GM12878 (cell line): Measurements from ENCODE around the gene CNOT2. TPM values are rescaled to one million over a fixed set of nuclear protein-coding genes. Genes with fewer than 3 reads are reported as not detected.
A peak's percentile ranks its signal among the peaks of the same experiment; 100 is the strongest.

ENCODE experiments used
- BHLHE40 ChIP-seq, 2 experiments: fragments of 450-650 bp in 1 of 2; IDR thresholded peaks; 2 replicates each; pipeline ENCODE4 v1.6.1; 2011 to 2017; ENCODE audit warnings: low read depth in 2 of 2, borderline replicate concordance in 1 of 2, improper control_type of control experiment in 1 of 2, low read length in 1 of 2, mild to moderate bottlenecking in 1 of 2
- CBX3 ChIP-seq: fragments of 200-600 bp; sonication (generic); IDR thresholded peaks from 2 replicates; pipeline ENCODE4 v1.6.1; 2016; ENCODE audit warnings: low read depth, borderline replicate concordance
- CBX5 ChIP-seq: sonication (generic); IDR thresholded peaks from 2 replicates; pipeline ENCODE4 v1.6.1; 2016; ENCODE audit warnings: low read depth, moderate library complexity, mild to moderate bottlenecking, inconsistent platforms
- E4F1 ChIP-seq: fragments of 450-650 bp; IDR thresholded peaks from 2 replicates; pipeline ENCODE4 v1.6.1; 2018; ENCODE audit warnings: borderline replicate concordance, mild to moderate bottlenecking; ENCODE audit not compliant: partially characterized antibody
- ESRRA ChIP-seq: IDR thresholded peaks from 2 replicates; pipeline ENCODE4 v1.6.1; 2012; ENCODE audit warnings: mild to moderate bottlenecking, low read length, improper control_type of control experiment
- GATAD2B ChIP-seq: fragments of 450-650 bp; conservative IDR thresholded peaks from 2 replicates; pipeline ENCODE4 v1.6.1; 2017; ENCODE audit warnings: low read depth, mild to moderate bottlenecking, moderate library complexity
- HDGF ChIP-seq: fragments of 450-650 bp; IDR thresholded peaks from 2 replicates; pipeline ENCODE4 v1.6.1; 2016; ENCODE audit warnings: antibody characterized with exemption
- KAT2A ChIP-seq: conservative IDR thresholded peaks from 2 replicates; pipeline ENCODE4 v1.6.1; 2011; ENCODE audit warnings: low read depth, low read length; ENCODE audit not compliant: control insufficient read depth
- LARP7 ChIP-seq: fragments of 450-650 bp; IDR thresholded peaks from 2 replicates; pipeline ENCODE4 v1.6.1; 2017; ENCODE audit warnings: mild to moderate bottlenecking
- MTA3 ChIP-seq: IDR thresholded peaks from 2 replicates; pipeline ENCODE4 v1.6.1; 2012; ENCODE audit warnings: low read length, inconsistent platforms, borderline replicate concordance
- POLR2AphosphoS5 ChIP-seq: IDR thresholded peaks from 2 replicates; pipeline ENCODE4 v1.6.1; 2011; ENCODE audit warnings: mild to moderate bottlenecking, low read length, inconsistent platforms
- REST ChIP-seq: IDR thresholded peaks from 2 replicates; pipeline ENCODE4 v1.6.1; 2012; ENCODE audit warnings: mild to moderate bottlenecking, low read depth, low read length
- RUNX3 ChIP-seq: IDR thresholded peaks from 2 replicates; pipeline ENCODE4 v1.6.1; 2012; ENCODE audit warnings: low read length, inconsistent platforms
- SKIL ChIP-seq: fragments of 450-650 bp; IDR thresholded peaks from 2 replicates; pipeline ENCODE4 v1.6.1; 2017; ENCODE audit warnings: mild to moderate bottlenecking, low read depth, inconsistent platforms; ENCODE audit not compliant: poor library complexity, severe bottlenecking
- SMC3 ChIP-seq: IDR thresholded peaks from 2 replicates; pipeline ENCODE4 v1.6.1; 2011; ENCODE audit warnings: low read length, improper control_type of control experiment, borderline replicate concordance
- ZBTB33 ChIP-seq: fragments of 450-650 bp; IDR thresholded peaks from 2 replicates; pipeline ENCODE4 v1.6.1; 2017; ENCODE audit warnings: mild to moderate bottlenecking
- polyA plus RNA-seq, 11 experiments: library from polyadenylated mRNA; depleted of rRNA in 4 of 11; unstranded in 6 of 11; stranded (reverse) in 5 of 11; fragments of >200 nt; fragmentation: Nextera tagmentation in 4 of 11; fragmentation: Illumina TruSeq in 1 of 11; extraction: Ambion mirVana in 4 of 11; extraction: Trizol in 1 of 11; gene quantifications; 1 replicate in 1 of 11; 2 replicates in 10 of 11; pipeline versions ENCODE4 v1.2.1 to v1.2.3, GENCODE V29; 2011 to 2016; ENCODE audit warnings: inconsistent platforms in 2 of 11, missing spikeins in 2 of 11, low read depth in 1 of 11
- total RNA-seq, 4 experiments: library from RNA; depleted of rRNA in 3 of 4; stranded (reverse); fragments of >200 nt in 3 of 4; fragmentation: Illumina TruSeq in 1 of 4; extraction: Trizol in 1 of 4; gene quantifications; 2 replicates each; pipeline versions ENCODE4 v1.2.1 to v1.2.3, GENCODE V29; 2013 to 2021

Gene CNOT2
- total and polyA plus RNA-seq, 10 of the 15 experiments (the other 5 are each of a cell fraction or from before 2014, with no cell fraction given): 37.9 to 127 (median 82.4) TPM

GRCh38 chr12:70243510-70244371 lies 508 bp downstream of the CNOT2 start (continued):
- TF ChIP-seq ZBTB33: no peak
- TF ChIP-seq E4F1: peak; percentile 44
- no peak for TF ChIP-seq ESRRA
- TF ChIP-seq KAT2A: no peak
- peak; percentile 73; the same call in 1 of the 2 replicates for TF ChIP-seq LARP7
- TF ChIP-seq REST: no peak
- TF ChIP-seq HDGF: 0 out of 2 replicates have a peak, but pooled peaks have one; percentile 42
- TF ChIP-seq BHLHE40 (IDR thresholded peaks at IDR 0.05; ENCODE audit: borderline replicate concordance in 1 of 2, low read depth in 2 of 2, low read length in 1 of 2): no peak
- TF ChIP-seq POLR2AphosphoS5: peak; percentile 41; the same call in 1 of the 2 replicates
- peak; percentile 68 for TF ChIP-seq RUNX3
- TF ChIP-seq SMC3: no peak
- no peak for TF ChIP-seq MTA3
- peak; percentile 27 for TF ChIP-seq SKIL
- TF ChIP-seq CBX3: no peak
- TF ChIP-seq CBX5: peak; percentile 4; the same call in 1 of the 2 replicates
- 0 out of 2 replicates have a peak, but pooled peaks have one; percentile 25 for TF ChIP-seq GATAD2B
